GM20431 (cell line): ENCODE measurements around the gene ZNF136.

Experiments
- in situ Hi-C: fragments of 300-500 bp; cut with MseI, MboI; formaldehyde crosslinking; loops from one replicate; pipeline ENCODE4 v1.15.0; 2020; ENCODE audit warnings: low sequenced_read_pairs; ENCODE audit not compliant: unreplicated experiment

The ZNF136 gene

DNA sequence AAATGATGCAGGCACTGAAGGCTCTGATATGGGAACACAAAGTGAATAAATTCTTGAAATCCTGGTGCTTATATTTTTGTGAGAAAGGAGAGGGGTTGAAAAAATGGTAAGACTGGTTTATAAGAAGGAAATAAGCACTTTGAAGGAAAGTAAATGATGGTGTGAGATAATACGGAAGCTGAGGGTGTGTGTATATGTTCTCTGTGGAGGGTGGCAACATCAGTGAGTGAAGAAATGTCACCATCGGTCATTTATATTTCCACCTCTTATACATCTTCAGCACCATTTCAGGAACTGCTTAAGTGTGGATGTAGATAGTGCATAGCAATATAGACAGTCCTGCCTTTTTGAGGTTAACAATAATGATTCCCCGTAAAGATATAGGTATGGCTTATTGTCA lies 17.5 kb downstream of the ZNF136 start:
- in situ Hi-C loops = no loop called here

DNA sequence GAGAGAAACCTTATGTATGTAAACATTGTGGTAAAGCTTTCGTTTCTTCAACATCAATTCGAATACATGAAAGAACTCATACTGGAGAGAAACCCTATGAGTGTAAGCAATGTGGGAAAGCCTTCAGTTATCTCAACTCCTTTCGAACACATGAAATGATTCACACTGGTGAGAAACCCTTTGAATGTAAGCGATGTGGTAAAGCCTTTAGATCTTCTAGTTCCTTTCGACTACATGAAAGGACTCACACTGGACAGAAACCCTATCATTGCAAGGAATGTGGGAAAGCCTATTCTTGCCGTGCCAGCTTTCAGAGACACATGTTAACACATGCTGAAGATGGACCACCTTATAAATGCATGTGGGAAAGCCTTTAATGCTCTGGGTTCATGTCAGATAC lies 24.7 kb downstream of the ZNF136 start:
- in situ Hi-C loops = no loop called here

DNA sequence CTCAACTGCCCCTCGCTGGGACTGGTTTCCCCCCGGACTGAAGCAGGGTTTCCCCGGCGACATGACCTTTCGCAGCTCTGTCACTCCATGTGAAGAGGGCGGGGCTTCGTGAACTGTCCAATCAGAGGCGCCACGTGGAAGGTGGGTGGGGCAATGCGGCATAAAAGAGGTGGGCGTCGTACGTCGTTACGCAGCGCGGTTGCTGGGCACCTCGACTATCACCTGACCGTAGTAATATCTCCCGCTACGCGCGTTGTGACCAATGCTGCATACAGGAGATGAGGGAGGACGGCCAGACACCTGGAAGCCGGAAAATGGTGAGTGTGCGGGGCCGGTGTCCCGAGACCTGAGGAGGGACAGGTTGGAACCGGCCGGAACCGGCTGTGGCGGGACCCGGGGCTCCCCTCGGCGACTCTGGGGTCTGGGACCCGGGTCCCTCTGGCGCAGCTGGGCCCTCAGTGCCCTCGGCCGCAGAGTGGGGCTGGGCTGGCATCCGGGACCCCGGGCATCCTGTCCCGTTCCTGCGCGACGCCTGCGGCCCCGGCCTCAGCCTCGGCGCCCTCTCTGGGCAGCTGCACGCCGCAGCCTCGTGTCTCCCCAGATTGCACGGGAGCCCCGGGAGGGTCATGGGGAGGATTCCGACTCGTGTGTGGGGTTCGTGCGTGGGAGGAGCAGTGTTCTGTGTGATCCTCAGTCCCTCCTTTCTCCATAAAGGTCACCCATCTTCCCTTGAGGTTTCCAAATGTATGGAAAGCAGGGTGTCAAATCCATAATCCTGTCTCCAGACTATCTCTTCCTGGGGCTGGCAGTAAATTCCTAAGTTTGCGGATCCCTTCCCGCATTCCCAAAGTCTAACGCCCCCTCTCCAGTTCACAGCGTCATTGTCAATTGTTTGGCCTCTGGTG lies 32.2 kb downstream of the ZNF136 start:
- in situ Hi-C loops = no loop called here

DNA sequence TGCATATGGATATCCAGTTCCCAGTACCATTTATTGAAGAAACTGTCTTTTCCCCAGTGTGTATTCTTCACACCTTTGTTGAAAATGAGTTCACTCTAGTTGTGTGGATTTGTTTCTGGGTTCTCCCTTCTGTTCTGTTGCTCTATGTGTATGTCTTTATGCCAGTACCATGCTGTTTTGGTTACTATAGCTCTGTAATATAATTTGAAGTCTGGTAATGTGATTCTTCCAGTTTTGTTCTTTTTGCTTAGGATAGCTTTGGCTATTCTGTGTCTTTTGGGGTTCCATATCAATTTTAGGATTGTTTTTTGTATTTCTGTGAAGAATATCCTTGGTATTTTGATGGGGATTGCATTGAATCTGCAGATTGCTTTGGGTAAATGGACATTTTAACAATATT lies 35.2 kb downstream of the ZNF136 start:
- in situ Hi-C loops = no loop called here

DNA sequence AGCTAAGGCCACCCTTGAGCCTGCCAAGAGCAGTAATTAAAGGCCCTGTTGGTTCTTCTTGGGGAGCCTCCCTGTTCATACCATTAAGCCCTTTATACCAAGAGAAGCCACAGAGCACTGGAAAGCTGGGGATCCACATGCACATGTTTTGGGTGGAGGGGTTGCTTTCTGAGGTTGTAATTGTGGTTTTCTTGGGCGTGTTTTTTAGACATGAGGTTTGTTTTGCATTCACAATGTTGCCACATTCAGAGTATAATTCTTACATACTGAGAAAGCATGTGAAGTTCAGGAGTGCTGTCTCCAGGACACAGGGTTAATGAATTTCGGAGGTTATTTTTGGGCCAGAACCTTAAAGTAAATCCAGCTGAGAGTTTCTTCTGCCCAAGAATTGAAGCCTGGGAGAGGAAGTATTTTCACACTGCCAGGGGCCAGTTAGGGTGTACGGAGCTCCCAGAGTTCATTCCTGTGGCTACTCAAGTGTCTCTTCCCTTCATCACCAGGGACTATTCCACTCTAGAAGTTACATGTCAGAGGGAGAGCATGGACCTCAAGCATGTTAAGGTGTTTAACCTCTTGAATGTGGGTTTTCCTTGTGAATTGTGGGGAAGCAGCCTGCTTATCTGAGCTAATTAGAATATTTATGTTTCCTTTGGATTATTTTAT lies 37.0 kb downstream of the ZNF136 start:
- in situ Hi-C loops = no loop called here

DNA sequence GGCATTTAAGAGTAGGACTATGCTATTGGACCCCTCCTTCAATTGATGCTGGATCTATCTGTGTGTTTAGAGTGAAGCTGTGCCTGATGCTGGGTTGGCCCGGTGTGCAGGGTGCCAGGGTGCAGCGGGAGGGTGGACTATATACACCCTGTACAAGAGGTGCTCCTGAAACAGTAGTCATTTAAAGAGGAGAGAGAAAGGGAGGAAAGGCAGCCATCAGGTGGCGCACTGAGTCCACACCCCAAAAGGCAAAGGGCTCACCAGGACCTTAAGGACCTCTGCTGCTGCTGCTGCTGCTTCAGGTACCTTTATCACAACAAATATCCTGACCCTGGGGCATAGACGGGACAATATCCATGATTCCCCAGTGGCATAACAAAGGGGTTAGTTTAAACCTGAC lies 39.4 kb downstream of the ZNF136 start:
- in situ Hi-C loops = no loop called here

DNA sequence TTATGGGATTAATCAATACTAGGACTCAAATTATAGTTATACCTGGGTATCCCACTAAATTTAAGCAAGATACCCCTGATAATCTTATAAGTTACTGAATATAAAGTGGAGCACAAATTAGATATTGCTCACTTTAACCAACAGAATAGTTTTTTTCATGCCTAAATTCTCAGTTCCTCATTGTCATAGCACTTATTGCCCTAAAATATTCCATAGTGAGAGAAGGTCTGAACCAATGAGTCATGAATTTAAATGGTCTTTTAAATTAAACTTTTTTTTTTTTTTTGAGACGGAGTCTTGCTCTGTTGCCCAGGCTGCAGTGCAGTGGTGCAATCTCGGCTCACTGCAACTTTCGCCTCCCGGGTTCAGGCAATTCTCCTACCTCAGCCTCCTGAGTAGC lies 42.4 kb downstream of the ZNF136 start:
- in situ Hi-C loops = no loop called here

DNA sequence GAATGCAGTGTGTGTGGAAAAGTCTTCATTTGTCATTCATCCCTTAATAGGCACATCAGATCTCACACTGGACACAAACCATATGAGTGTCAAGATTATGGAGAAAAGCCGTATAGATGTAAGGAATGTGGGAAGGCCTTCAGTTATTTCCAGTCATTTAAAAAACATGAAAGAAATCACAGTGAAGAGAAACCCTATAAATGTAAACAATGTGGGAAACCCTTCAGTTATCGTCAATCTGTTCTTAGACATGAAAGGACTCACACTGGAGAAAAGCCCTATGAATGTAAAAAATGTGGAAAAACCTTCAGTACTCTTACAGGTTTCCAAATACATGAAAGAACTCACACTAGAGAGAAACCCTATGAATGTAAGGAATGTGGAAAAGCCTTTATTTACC lies 45.3 kb downstream of the ZNF136 start:
- in situ Hi-C loops = no loop called here

DNA sequence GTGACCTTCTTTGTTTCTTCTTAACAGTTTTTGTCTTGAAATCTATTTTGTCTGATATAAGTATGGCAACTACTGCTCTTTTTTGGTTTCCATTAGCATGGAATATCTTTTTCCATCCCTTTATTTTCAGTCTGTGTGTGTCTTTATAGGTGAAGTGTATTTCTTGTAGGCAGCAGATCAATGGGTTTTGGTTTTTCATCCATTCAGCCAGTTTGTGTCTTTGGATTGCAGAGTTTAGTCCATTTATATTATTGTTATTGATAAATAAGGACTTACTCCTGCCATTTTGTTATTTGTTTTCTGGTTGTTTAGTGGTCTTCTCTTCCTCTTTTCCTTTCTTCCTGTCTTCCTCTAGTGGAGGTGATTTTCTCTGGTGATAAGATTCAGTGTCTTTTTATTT lies 54.4 kb downstream of the ZNF136 start:
- in situ Hi-C loops = no loop called here

DNA sequence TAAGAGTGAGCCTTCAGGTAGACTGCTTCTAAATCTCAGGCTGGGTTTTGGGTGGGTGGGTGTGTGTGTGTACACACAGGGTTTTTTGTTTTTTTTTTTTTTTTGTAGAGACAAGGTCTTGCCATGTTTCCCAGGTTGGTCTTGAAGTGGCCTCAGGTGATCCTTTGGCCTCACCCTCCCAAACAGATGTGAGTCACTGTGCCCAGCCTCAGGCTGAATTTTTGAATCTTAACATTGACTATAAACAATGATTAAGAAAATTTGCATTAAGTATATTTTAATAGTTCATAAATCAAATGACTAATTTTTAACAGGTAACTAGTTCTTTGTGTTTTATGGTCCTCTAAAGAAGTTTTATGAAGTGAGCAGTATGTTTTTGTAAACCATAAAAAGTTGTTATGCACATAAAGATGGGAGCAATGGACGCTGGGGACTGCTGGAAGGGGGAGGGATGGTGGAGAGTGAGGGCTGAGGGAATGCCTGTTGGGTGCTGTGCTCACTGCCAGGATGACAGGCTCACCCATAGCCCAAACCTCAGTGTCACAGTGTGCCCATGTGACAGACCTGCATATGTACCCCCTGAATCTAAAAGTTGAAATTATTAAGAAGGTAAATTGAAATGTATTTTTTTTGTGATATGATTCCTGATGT lies 60.2 kb downstream of the ZNF136 start:
- in situ Hi-C loops = no loop called here

DNA sequence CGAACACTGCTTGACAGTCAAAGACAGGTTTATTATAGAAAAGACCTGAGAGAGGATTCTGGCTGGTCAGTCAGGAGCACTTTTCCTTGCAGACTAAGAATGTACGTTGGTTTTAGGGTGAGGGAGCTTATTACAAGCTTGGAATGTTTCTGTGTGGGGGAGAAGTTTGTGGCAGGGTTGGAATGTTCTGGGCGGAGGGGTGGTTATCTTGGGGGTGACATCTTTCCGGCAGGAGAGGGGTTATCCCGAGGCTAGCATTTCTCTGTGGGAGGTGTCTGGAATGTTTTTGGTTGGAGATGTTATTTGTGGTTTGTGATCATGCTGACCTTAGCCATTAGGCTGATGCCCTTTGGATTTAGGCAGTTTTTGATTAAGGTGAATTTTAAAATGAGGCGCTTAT lies 61.8 kb downstream of the ZNF136 start:
- in situ Hi-C loops = no loop called here

DNA sequence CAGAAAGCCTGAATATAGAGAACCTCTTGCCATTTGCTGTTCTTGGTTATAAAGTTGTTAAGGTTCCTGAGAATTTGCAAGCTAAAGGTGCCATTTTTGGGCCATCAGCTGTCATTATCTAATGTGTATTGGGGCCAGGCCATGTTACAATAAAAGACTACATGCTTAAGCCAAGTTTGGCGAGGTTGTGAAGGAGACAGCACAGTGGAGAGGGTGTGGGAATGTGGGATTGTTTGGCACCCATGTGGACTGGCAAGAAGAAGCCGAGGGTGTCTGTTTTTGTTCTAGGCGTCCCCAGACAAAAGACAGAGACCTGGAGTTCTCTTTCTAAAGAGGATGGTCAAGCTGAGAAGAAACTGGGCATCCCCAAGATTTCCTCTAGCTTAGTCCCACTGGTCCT lies 67.1 kb downstream of the ZNF136 start:
- in situ Hi-C loops = no loop called here

DNA sequence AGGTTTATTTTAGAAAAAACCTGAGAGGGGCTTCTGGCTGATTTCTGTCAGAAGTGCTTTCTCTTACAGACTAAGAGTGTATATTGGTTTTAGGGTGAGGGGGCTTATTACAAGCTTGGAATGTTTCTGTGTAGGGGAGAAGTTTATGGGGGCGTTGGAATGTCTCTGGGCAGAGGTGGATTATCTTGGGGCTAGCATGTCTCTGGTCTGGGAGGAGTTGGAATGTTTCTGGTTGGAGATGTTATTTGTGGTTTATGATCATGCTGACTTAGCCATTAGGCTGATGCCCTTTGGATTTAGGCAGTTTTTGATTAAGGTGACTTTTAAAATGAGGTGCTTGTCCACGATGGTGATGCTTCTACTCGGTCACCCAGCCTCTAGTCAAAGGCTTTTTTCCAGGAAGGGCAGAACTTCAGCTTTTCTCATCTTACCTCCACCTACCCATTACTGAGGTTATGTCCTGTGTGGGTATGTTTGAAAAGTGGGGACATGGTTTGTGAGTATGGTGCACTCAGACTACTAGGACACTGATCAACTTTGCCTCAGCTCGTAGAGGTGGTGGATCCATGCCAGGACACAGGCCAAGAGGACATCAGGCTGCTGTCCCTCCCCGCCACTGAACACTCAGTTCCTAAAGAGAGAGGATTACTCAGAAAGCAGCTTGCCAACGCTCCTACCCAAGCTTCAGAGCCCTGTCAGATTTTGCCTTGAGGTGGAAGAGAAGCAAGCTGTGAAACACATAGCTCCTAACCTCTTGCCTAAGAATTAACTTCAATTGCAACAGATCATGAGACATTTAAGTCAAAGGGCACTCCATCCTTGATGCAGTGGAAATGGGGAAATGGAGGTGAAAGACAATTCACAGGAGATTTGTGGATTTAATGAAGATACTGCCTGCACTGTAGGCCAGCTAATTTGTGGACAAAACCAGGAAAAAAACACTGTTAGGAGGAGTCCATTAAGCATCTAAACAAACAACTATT lies 68.1 kb downstream of the ZNF136 start:
- in situ Hi-C loops = no loop called here

DNA sequence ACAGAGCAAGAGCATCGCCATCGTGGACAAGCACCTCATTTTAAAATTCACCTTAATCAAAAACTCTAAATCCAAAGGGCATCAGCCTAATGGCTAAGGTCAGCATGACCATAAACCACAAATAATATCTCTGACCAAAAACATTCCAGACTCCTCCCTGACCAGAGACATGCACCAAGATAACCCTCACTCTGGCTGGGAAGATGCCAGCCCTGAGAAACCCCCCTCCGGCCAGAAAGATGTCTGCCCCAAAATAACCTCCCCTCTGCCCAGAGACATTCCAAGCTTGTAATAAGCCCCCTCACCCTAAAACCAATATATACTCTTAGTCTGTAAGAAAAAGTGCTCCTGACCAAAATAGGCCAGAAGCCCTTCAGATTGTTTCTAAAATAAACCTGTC lies 70.1 kb downstream of the ZNF136 start:
- in situ Hi-C loops = no loop called here

DNA sequence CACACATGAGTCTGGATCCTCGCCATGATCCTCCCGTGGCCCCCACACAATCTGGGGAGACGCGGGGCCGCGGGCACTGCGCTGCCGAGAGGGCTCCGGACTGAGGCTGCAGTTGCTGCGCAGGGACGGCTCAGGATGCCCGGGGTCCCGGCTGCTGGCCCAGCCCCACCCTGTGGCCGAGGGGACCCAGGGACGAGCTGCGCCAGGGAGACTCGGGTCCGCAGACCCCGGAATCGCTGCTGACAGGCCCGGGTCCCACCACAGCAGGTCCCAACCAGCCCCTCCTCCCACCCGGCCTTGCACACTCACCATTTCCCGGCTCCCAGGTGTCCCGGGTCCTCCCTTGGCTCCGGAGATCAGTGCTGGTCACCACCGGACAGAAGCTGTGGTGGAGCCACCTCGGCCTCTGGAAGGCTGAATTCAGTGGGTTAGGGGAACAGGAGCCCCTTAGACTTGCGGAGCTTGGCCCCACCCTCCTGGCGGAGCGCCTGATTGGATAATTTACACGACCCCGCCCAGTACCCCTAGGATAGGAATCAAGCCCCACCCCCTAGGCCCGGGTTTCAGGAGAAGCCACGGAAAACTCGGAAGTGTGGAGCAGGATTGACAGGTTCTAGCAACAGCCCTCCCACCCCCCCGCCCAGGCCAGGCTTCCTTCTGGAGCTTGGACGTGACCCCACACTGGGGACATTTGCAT lies 74.4 kb downstream of the ZNF136 start:
- in situ Hi-C loops = no loop called here
